ENCODE data around the gene EGF.

GRCh38 chr4:109939190-109939589 is 26.5 kb downstream of the EGF start:
- TF ChIP-seq EZH2 (IDR thresholded peaks at IDR 0.05; ENCODE audit: borderline replicate concordance, low read length) (no peak), CTCF (conservative IDR thresholded peaks at IDR 0.05 in 1 of 2, IDR thresholded peaks at IDR 0.05 in 1 of 2; ENCODE audit: extremely low read depth in 1 of 2, insufficient read depth in 1 of 2, low read depth in 1 of 2, low read length in 2 of 2) (no peak)
